Stimulated activated CD4-positive, alpha-beta T cell treated with anti-CD3 and anti-CD28 coated beads, Interleukin-4, amount 100 ng/mL, for 4 hours (primary cell): ENCODE measurements around the gene C2orf66.

Experiments
- DNase-seq, 2 experiments: peaks; one replicate each; pipeline ENCODE4 v3.0.0-alpha.2; 2020

The C2orf66 gene

GRCh38 chr2:196809260-196809659 is at the start of gene C2orf66:
Gene C2orf66 (minus strand): TSS chr2:196809355. CDS start chr2:196809336, 19 bp downstream.
- DNase-seq = no peak

GRCh38 chr2:196854629-196855028 is 45.5 kb upstream of the C2orf66 start:
- no peak for DNase-seq

- DNase-seq = no peak
Observed at GRCh38 chr2:196853301-196854087, 44.3 kb upstream of the C2orf66 start.

GRCh38 chr2:196851088-196851487 is 41.9 kb upstream of the C2orf66 start:
- DNase-seq = no peak

- DNase-seq = no peak
Observed at GRCh38 chr2:196849895-196850294, 40.7 kb upstream of the C2orf66 start.

- DNase-seq = no peak
Observed at GRCh38 chr2:196846295-196846694, 37.1 kb upstream of the C2orf66 start.

GRCh38 chr2:196845371-196845770 is 36.2 kb upstream of the C2orf66 start:
- no peak for DNase-seq

GRCh38 chr2:196840171-196840570 is 31.0 kb upstream of the C2orf66 start:
- no peak for DNase-seq

- DNase-seq = no peak
Observed at GRCh38 chr2:196839574-196839973, 30.4 kb upstream of the C2orf66 start.

GRCh38 chr2:196836440-196836839 is 27.3 kb upstream of the C2orf66 start:
- no peak for DNase-seq

- DNase-seq = no peak
Observed at GRCh38 chr2:196830701-196831100, 21.5 kb upstream of the C2orf66 start.

GRCh38 chr2:196827356-196827755 is 18.2 kb upstream of the C2orf66 start:
- DNase-seq = no peak

- no peak for DNase-seq
Observed at GRCh38 chr2:196823750-196824522, 14.8 kb upstream of the C2orf66 start.

- no peak for DNase-seq
Observed at GRCh38 chr2:196821195-196821594, 12.0 kb upstream of the C2orf66 start.

- DNase-seq = no peak
Observed at GRCh38 chr2:196808083-196808665, 981 bp downstream of the C2orf66 start.

- DNase-seq = no peak
Observed at GRCh38 chr2:196804381-196804780, 4.8 kb downstream of the C2orf66 start.

- no peak for DNase-seq
Observed at GRCh38 chr2:196802401-196802800, 6.8 kb downstream of the C2orf66 start.

- DNase-seq = no peak
Observed at GRCh38 chr2:196801674-196802261, 7.4 kb downstream of the C2orf66 start.

GRCh38 chr2:196798980-196799379 is 10.2 kb downstream of the C2orf66 start:
- DNase-seq = no peak

- DNase-seq = no peak
Observed at GRCh38 chr2:196792865-196793264, 16.3 kb downstream of the C2orf66 start.

GRCh38 chr2:196783431-196784094 is 25.6 kb downstream of the C2orf66 start:
- DNase-seq = peak in 1 of 2 experiments; percentile 21

GRCh38 chr2:196767101-196767500 is 42.1 kb downstream of the C2orf66 start:
- no peak for DNase-seq

- no peak for DNase-seq
Observed at GRCh38 chr2:196759378-196759706, 49.8 kb downstream of the C2orf66 start.
